OCI-M1 (cell line): Measurements from ENCODE around the gene SLCO2A1.

Source experiments
- DNase-seq: peaks from one replicate; lab custom pipeline; 2025; lab: John Stamatoyannopoulos, UW

The SLCO2A1 gene

GRCh38 chr3:133980550-133980949, 49.2 kb downstream of the SLCO2A1 start:
- DNase-seq = no peak

- no peak for DNase-seq
These were observed 49.7 kb downstream of the SLCO2A1 start for GRCh38 chr3:133980035-133980434.

- DNase-seq = peak; percentile 19
These were observed 50.2 kb downstream of the SLCO2A1 start for GRCh38 chr3:133979553-133979952.

- DNase-seq = no peak
These were observed 52.2 kb downstream of the SLCO2A1 start for GRCh38 chr3:133977568-133977967.

GRCh38 chr3:133973249-133973980, 56.3 kb downstream of the SLCO2A1 start:
- DNase-seq = no peak

GRCh38 chr3:133972156-133972555, 57.6 kb downstream of the SLCO2A1 start:
- no peak for DNase-seq

GRCh38 chr3:133970916-133971315, 58.8 kb downstream of the SLCO2A1 start:
- no peak for DNase-seq

GRCh38 chr3:133970339-133970738, 59.4 kb downstream of the SLCO2A1 start:
- DNase-seq = no peak

- DNase-seq = no peak
These were observed 61.5 kb downstream of the SLCO2A1 start for GRCh38 chr3:133967992-133968892.

- DNase-seq = no peak
These were observed 62.8 kb downstream of the SLCO2A1 start for GRCh38 chr3:133966954-133967353.

GRCh38 chr3:133965906-133966305, 63.8 kb downstream of the SLCO2A1 start:
- DNase-seq = peak; percentile 38

- no peak for DNase-seq
These were observed 64.6 kb downstream of the SLCO2A1 start for GRCh38 chr3:133965013-133965570.

GRCh38 chr3:133964547-133964946, 65.2 kb downstream of the SLCO2A1 start:
- no peak for DNase-seq

- no peak for DNase-seq
These were observed 65.9 kb downstream of the SLCO2A1 start for GRCh38 chr3:133963657-133964396.

- no peak for DNase-seq
These were observed 66.9 kb downstream of the SLCO2A1 start for GRCh38 chr3:133962849-133963248.

- no peak for DNase-seq
These were observed 71.5 kb downstream of the SLCO2A1 start for GRCh38 chr3:133958071-133958805.

GRCh38 chr3:133956982-133957381, 72.7 kb downstream of the SLCO2A1 start:
- no peak for DNase-seq

- DNase-seq = no peak
These were observed 73.4 kb downstream of the SLCO2A1 start for GRCh38 chr3:133956353-133956752.

- DNase-seq = no peak
These were observed 73.8 kb downstream of the SLCO2A1 start for GRCh38 chr3:133955892-133956291.

GRCh38 chr3:133954717-133955360, 74.9 kb downstream of the SLCO2A1 start:
- no peak for DNase-seq

GRCh38 chr3:133953297-133953696, 76.4 kb downstream of the SLCO2A1 start:
- DNase-seq = no peak
